Osteoblast (primary cell): Measurements from ENCODE around the gene KBTBD8. TPM values are rescaled to one million over a fixed set of nuclear protein-coding genes. Genes with fewer than 3 reads are reported as not detected.

ENCODE experiments used
- DNase-seq: peaks from one replicate; pipeline ENCODE4 v3.0.0; 2011; ENCODE audit warnings: low spot score, mixed read lengths; ENCODE audit not compliant: insufficient read length; ENCODE audit errors: missing footprints
- H2AFZ ChIP-seq: 2 replicates; pipeline ENCODE4 v1.6.0; 2011; ENCODE audit warnings: mild to moderate bottlenecking, low read length
- H3K27ac ChIP-seq: 2 replicates; pipeline ENCODE4 v1.5.1; 2011; ENCODE audit warnings: mild to moderate bottlenecking, low read depth, low read length, moderate library complexity
- H3K27me3 ChIP-seq: 2 replicates; pipeline ENCODE4 v1.6.0; 2012; ENCODE audit warnings: mild to moderate bottlenecking, control low read depth, inconsistent platforms, low read length, moderate library complexity; ENCODE audit not compliant: insufficient read depth
- H3K36me3 ChIP-seq: 2 replicates; pipeline ENCODE4 v1.5.1; 2011; ENCODE audit warnings: mild to moderate bottlenecking, low read length, control low read depth, moderate library complexity; ENCODE audit not compliant: insufficient read depth
- H3K4me1 ChIP-seq: 2 replicates; pipeline ENCODE4 v1.5.1; 2011; ENCODE audit warnings: mild to moderate bottlenecking, low read length, control low read depth, moderate library complexity; ENCODE audit not compliant: insufficient read depth
- H3K4me2 ChIP-seq: 2 replicates; pipeline ENCODE4 v1.6.0; 2011; ENCODE audit warnings: mild to moderate bottlenecking, low read length; ENCODE audit not compliant: insufficient read depth
- H3K4me3 ChIP-seq: fragments of 200-600 bp; sonication (generic); 3 replicates; pipeline ENCODE4 v1.5.1; 2012; ENCODE audit warnings: mild to moderate bottlenecking, low read length, inconsistent platforms; ENCODE audit not compliant: insufficient read depth
- H3K79me2 ChIP-seq: 2 replicates; pipeline ENCODE4 v1.6.0; 2012; ENCODE audit warnings: mild to moderate bottlenecking, low read length, control low read depth, inconsistent platforms; ENCODE audit not compliant: insufficient read depth
- H3K9me3 ChIP-seq: 2 replicates; pipeline ENCODE4 v1.5.1; 2011; ENCODE audit warnings: low read depth, low read length, control low read depth
- H4K20me1 ChIP-seq: 2 replicates; pipeline ENCODE4 v1.6.0; 2012; ENCODE audit warnings: mild to moderate bottlenecking, low read length, control low read depth; ENCODE audit not compliant: insufficient read depth
- total RNA-seq: library from RNA; depleted of rRNA; stranded (reverse); fragments of >200 nt; gene quantifications from 2 replicates; pipeline ENCODE4 v1.2.3, GENCODE V29; 2012
- TF ChIP-seq, protein P1 (sequence below): IDR thresholded peaks from 2 replicates; pipeline ENCODE4 v1.5.1; 2011; ENCODE audit warnings: mild to moderate bottlenecking, low read depth, low read length, moderate library complexity; ENCODE audit errors: extremely low read depth

Gene KBTBD8
- total RNA-seq, 1 donor, result 1.1 TPM

DNA sequence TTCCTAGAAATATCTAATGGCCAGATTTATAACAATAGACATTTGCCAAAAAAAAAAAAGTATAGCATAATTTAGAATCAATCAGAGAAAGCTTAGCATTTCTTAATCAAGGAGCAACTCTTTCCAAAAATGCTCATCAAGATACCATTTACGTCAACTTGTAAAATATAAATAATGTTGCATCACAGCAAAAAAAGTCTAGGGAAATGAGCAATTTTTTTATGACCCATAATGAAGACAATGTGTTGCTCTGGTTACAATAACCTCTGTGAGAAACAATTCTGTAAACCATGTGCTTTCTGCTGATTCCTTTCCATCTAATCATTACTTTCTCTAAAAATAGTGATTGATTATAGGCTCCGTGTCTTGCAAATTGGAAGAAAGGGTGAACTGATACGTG, 36.3 kb downstream of the KBTBD8 start:
- H3K4me2 ChIP-seq, result no peak overlapping the region
- no peak overlapping the region for H3K4me3 ChIP-seq
- H2AFZ ChIP-seq, result no peak overlapping the region
- H3K9me3 ChIP-seq, result no peaks in the 10 kb centered on the region
- no peaks in the 10 kb centered on the region for H3K79me2 ChIP-seq
- no peak for DNase-seq
- no peaks in the 10 kb centered on the region for H3K36me3 ChIP-seq
- H4K20me1 ChIP-seq, result no peaks in the 10 kb centered on the region
- no peak overlapping the region for H3K27ac ChIP-seq
- TF ChIP-seq, protein P1, sequence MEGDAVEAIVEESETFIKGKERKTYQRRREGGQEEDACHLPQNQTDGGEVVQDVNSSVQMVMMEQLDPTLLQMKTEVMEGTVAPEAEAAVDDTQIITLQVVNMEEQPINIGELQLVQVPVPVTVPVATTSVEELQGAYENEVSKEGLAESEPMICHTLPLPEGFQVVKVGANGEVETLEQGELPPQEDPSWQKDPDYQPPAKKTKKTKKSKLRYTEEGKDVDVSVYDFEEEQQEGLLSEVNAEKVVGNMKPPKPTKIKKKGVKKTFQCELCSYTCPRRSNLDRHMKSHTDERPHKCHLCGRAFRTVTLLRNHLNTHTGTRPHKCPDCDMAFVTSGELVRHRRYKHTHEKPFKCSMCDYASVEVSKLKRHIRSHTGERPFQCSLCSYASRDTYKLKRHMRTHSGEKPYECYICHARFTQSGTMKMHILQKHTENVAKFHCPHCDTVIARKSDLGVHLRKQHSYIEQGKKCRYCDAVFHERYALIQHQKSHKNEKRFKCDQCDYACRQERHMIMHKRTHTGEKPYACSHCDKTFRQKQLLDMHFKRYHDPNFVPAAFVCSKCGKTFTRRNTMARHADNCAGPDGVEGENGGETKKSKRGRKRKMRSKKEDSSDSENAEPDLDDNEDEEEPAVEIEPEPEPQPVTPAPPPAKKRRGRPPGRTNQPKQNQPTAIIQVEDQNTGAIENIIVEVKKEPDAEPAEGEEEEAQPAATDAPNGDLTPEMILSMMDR, result no peak
- H3K4me1 ChIP-seq, result no peaks in the 10 kb centered on the region
- H3K27me3 ChIP-seq, result no peaks in the 10 kb centered on the region

DNA sequence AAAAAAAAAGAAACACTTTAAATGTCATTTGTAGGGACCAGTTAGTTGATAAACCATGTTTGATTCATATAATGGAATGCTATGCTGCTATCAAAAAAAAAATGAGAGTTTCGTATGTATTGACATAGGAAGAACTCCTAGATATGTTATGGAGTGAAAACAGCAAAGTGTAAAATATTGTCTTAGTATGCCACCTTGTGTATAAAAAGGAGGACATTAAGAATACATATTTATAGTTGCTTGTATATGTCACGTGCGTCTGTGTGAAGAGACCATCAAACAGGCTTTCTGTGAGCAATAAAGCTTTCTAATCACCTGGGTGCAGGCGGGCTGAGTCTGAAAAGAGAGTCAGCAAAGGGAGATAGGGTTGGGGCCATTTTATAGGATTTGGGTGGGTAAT, 39.5 kb downstream of the KBTBD8 start:
- no peak overlapping the region for H3K4me2 ChIP-seq
- no peaks in the 10 kb centered on the region for H3K79me2 ChIP-seq
- no peak overlapping the region for H3K27ac ChIP-seq
- no peaks in the 10 kb centered on the region for H3K4me1 ChIP-seq
- H3K27me3 ChIP-seq, result no peaks in the 10 kb centered on the region
- H3K9me3 ChIP-seq, result no peaks in the 10 kb centered on the region
- TF ChIP-seq, protein P1, result no peak
- no peaks in the 10 kb centered on the region for H3K36me3 ChIP-seq
- DNase-seq, result no peak
- no peaks in the 10 kb centered on the region for H4K20me1 ChIP-seq
- no peak overlapping the region for H3K4me3 ChIP-seq
- no peak overlapping the region for H2AFZ ChIP-seq

DNA sequence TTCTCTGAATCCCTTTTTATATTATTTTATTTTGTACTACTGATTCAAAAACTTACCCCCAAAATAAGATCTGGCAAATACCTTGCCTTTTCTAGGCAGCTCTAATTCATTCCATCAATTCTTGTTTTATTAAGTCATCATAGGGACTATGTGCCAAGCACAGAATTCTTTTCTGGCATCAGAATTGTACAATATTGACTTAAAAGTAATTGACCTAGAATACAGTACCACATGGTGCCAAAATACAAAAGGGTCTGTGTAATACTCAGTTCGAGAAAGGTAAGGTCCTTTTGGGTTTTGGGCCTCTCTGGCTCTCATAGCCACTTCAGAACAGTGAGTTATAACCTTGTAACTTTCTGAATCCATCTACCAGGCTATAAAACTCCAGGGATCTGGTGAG, 46.2 kb downstream of the KBTBD8 start:
- Histone ChIP-seq H3K27me3 (no peaks in the 10 kb centered on the region), H3K79me2 (no peaks in the 10 kb centered on the region), H3K4me1 (peaks cover 10% of the 10 kb centered on the region), H2AFZ (no peak overlapping the region), H3K4me3 (no peak overlapping the region), H3K27ac (no peak overlapping the region), H3K36me3 (no peaks in the 10 kb centered on the region), H4K20me1 (no peaks in the 10 kb centered on the region), H3K4me2 (no peak overlapping the region), H3K9me3 (no peaks in the 10 kb centered on the region)
- TF ChIP-seq, protein P1, result no peak
- peak; percentile 14 for DNase-seq

DNA sequence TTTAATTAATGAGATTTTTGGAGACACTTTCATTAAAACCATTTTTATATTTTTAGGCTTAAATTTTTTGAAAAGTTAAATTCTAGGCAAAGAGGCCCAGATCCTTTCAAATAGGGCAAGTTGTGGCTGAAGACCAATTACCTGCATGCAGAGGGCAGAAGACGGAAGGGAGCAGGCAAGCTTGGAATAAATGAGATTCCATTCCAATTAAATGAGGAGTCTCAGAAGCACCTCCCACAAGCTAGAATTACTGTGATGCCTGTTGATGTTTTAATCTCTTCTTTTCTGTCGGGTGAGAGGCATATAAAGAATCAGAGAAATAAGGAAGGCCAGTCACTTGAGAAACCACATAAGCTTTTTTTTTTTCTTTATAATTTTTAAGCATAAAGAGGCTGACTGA, 46.8 kb downstream of the KBTBD8 start:
- peaks cover 10% of the 10 kb centered on the region for H3K4me1 ChIP-seq
- H3K4me3 ChIP-seq, result no peak overlapping the region
- H3K36me3 ChIP-seq, result no peaks in the 10 kb centered on the region
- H3K27ac ChIP-seq, result no peak overlapping the region
- no peaks in the 10 kb centered on the region for H3K79me2 ChIP-seq
- no peak overlapping the region for H3K4me2 ChIP-seq
- H3K9me3 ChIP-seq, result no peaks in the 10 kb centered on the region
- H2AFZ ChIP-seq, result no peak overlapping the region
- DNase-seq, result no peak
- no peaks in the 10 kb centered on the region for H4K20me1 ChIP-seq
- TF ChIP-seq, protein P1, result no peak
- H3K27me3 ChIP-seq, result no peaks in the 10 kb centered on the region
